SU-DHL-6 (cell line): ENCODE data around the gene FLACC1.

ENCODE experiments used
- H2AFZ ChIP-seq: fragments of 200-600 bp; sonication (generic); 2 replicates; pipeline ENCODE4 v1.6.1; 2014; ENCODE audit warnings: low read depth, mild to moderate bottlenecking, moderate library complexity, mixed read lengths, antibody characterized with exemption, low read length; ENCODE audit not compliant: severe bottlenecking
- H3F3A ChIP-seq: fragments of 200-600 bp; shearing (Covaris generic); 2 replicates; pipeline ENCODE4 v1.6.0; 2016; ENCODE audit warnings: antibody characterized with exemption, mild to moderate bottlenecking; ENCODE audit not compliant: insufficient read depth
- H3K27ac ChIP-seq: fragments of 200-600 bp; sonication (generic); 2 replicates; pipeline ENCODE4 v1.5.1; 2016; ENCODE audit warnings: low read depth, mild to moderate bottlenecking, low read length, moderate library complexity, mixed read lengths
- H3K27me3 ChIP-seq: fragments of 200-600 bp; sonication (generic), shearing (Covaris generic); 2 replicates; pipeline ENCODE4 v1.6.0; 2014; ENCODE audit warnings: mild to moderate bottlenecking, low read length
- H3K36me3 ChIP-seq: fragments of 200-600 bp; sonication (generic); 2 replicates; pipeline ENCODE4 v1.6.1; 2014; ENCODE audit warnings: mild to moderate bottlenecking, low read length, mixed read lengths
- H3K4me2 ChIP-seq: fragments of 300-600, 200-600 bp; shearing (Covaris generic), sonication (generic); 2 replicates; pipeline ENCODE4 v1.6.0; 2014; ENCODE audit warnings: low read length, low read depth, mild to moderate bottlenecking; ENCODE audit not compliant: poor library complexity, severe bottlenecking
- H3K4me3 ChIP-seq: fragments of 200-600 bp; sonication (generic); 2 replicates; pipeline ENCODE4 v1.5.1; 2014; ENCODE audit warnings: antibody characterized with exemption, low read length, mild to moderate bottlenecking, mixed read lengths; ENCODE audit not compliant: insufficient read depth, poor library complexity, severe bottlenecking
- H3K79me2 ChIP-seq: fragments of 200-600 bp; sonication (generic); 2 replicates; pipeline ENCODE4 v1.6.1; 2014; ENCODE audit warnings: mild to moderate bottlenecking, low read length, moderate library complexity; ENCODE audit not compliant: insufficient read depth
- H3K9ac ChIP-seq: fragments of 200-600 bp; sonication (generic); 2 replicates; pipeline ENCODE4 v1.7.0; 2014; ENCODE audit warnings: mild to moderate bottlenecking, low read length
- H3K9me2 ChIP-seq: fragments of 200-600 bp; sonication (generic); replicated peaks from 2 replicates; pipeline ENCODE4 v1.6.1; 2014; ENCODE audit warnings: low read length; ENCODE audit not compliant: insufficient read depth
- H3K9me3 ChIP-seq: fragments of 200-600 bp; sonication (generic); 2 replicates; pipeline ENCODE4 v1.6.1; 2014; ENCODE audit warnings: low read length, mixed read lengths; ENCODE audit not compliant: insufficient read depth
- H4K20me1 ChIP-seq: fragments of 200-600 bp; sonication (generic); 2 replicates; pipeline ENCODE4 v1.6.1; 2014; ENCODE audit warnings: low read depth, mild to moderate bottlenecking, antibody characterized with exemption, low read length, moderate library complexity, mixed read lengths
- EZH2phosphoT487 ChIP-seq: fragments of 200-600 bp; sonication (generic), shearing (Covaris generic); conservative IDR thresholded peaks from 2 replicates; pipeline ENCODE4 v1.6.1; 2018; ENCODE audit warnings: mild to moderate bottlenecking, antibody characterized with exemption, low read length, moderate library complexity, mixed read lengths
- TF ChIP-seq, protein P1 (sequence below): fragments of 200-600 bp; sonication (generic); IDR thresholded peaks from one replicate; pipeline ENCODE4 v1.5.1; 2017; ENCODE audit warnings: antibody characterized with exemption, mild to moderate bottlenecking, low read length, moderate library complexity; ENCODE audit not compliant: insufficient read depth, poor library complexity, severe bottlenecking

Gene FLACC1

DNA sequence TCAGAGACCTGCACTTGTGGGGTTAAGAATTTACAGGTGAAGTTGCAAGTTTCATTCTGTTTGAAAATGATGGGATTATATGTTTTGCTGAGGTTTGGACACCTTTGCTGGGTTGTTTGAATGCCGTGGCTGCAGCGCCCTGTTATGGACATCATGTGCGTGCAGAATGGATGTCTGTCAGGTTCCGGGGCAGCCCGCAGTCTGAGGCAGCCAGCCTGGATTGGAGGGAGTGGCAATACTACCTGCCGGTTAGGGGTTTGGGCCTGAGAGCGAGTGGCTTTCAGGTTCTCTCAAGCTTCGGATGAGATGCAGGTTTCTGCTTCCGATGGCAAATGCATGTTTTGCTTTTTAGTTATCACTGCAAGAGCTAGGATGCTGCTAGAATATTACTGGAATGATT is 95.7 kb downstream of the FLACC1 start:
- Histone ChIP-seq H2AFZ (no peak overlapping the region), H3K79me2 (peaks cover 59% of the 10 kb centered on the region), H3K36me3 (no peaks in the 10 kb centered on the region), H3K4me2 (peak overlapping the region; percentile 99), H3K4me3 (peak overlapping the region; percentile 72), H3K9ac (peak overlapping the region; percentile 66), H3K27me3 (no peaks in the 10 kb centered on the region), H3K9me2 (no peaks in the 10 kb centered on the region), H3F3A (peaks cover 30% of the 10 kb centered on the region), H3K27ac (peak overlapping the region; percentile 88), H3K9me3 (no peaks in the 10 kb centered on the region), H4K20me1 (no peaks in the 10 kb centered on the region)
- no peak for TF ChIP-seq EZH2phosphoT487
- TF ChIP-seq, protein P1, sequence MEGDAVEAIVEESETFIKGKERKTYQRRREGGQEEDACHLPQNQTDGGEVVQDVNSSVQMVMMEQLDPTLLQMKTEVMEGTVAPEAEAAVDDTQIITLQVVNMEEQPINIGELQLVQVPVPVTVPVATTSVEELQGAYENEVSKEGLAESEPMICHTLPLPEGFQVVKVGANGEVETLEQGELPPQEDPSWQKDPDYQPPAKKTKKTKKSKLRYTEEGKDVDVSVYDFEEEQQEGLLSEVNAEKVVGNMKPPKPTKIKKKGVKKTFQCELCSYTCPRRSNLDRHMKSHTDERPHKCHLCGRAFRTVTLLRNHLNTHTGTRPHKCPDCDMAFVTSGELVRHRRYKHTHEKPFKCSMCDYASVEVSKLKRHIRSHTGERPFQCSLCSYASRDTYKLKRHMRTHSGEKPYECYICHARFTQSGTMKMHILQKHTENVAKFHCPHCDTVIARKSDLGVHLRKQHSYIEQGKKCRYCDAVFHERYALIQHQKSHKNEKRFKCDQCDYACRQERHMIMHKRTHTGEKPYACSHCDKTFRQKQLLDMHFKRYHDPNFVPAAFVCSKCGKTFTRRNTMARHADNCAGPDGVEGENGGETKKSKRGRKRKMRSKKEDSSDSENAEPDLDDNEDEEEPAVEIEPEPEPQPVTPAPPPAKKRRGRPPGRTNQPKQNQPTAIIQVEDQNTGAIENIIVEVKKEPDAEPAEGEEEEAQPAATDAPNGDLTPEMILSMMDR, result no peak

DNA sequence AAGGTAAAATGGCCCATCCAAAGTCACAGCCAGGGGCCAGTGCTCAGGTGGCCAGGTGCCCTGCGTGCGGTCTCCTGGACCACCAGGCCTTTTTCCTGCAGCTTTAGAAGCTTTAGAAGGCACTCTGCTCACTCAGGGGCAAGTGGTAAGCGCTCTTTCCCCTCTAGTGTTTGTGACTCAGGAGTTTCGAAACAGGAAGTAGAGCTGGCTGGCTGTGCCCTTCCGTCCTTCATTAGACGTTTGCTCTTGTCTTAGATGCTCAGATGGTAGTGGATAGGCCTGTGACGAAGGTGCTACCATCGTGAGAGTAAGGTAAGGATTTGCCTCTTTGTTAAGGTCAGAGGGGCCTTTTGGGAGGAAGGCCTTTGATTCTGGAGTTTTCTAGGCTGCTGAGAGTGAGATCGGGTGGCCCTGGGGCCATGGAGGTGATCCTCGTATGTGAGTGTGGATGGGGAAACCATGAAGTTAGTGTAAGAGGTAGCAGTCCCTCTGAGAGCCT is 96.8 kb downstream of the FLACC1 start, which contains the start of gene CASP8:
TSS of gene CASP8 (plus strand) at position 235 of the 499 bp plus-strand sequence. CDS start 5,951 bp downstream, outside the sequence.
- H3K4me2 ChIP-seq, result peak within 1 kb of the TSS; percentile 99
- peak within 1 kb of the TSS; percentile 71 for H2AFZ ChIP-seq
- H3K9ac ChIP-seq, result peak within 1 kb of the TSS; percentile 66
- peak within 1 kb of the TSS; percentile 88 for H3K27ac ChIP-seq
- no peaks in the 10 kb centered on the region for H3K9me2 ChIP-seq
- no peaks in the 10 kb centered on the region for H3K27me3 ChIP-seq
- TF ChIP-seq EZH2phosphoT487, result no peak
- TF ChIP-seq, protein P1, result no peak
- peak within 1 kb of the TSS; percentile 72 for H3K4me3 ChIP-seq
- H3K9me3 ChIP-seq, result no peaks in the 10 kb centered on the region
- H3K79me2 ChIP-seq, result peaks cover 48% of the 10 kb centered on the region
- H3F3A ChIP-seq, result peaks cover 35% of the 10 kb centered on the region
- H3K36me3 ChIP-seq, result no peaks in the 10 kb centered on the region
- H4K20me1 ChIP-seq, result no peaks in the 10 kb centered on the region

DNA sequence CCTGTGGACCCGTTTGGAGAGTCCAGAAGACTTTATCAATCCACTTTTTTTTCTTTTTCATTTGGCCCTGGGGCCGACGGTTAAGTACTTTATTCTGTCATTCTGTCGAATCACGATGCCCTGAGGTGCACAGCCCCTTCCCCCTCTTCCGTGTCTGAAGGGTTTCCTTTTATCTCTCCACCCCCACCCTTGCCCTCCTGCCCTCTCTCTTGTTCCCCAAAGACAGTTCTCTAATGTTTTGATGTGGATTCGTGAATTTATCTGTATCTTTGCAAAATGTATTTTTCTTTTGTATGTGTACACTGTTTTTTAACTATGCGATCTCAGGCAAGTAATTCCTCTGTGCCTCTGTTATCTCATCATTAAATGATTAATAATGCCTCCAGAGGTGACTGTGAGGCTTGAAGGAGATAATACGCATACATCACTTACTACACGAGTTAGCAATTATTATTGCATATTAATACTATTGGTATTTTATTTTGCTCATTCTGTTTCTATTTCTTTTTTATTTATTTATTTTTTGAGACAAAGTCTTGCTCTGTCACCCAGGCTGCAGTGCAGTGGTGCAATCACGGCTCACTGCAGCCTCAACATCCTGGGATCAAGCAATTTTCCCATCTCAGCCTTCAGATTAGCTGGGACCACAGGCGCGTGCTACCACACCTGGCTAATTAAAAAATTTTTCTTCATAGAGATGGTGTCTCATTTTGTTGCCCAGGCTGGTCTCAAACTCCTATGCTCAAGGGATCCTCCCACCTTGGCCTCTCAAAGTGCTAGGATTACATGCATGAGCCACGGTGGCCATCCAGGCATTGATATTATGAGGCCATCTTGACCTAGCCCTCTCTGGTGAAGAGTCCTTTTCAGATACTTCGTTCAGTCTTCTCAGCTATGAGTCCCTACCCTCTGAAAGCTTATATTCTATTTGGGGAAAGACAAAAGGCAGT is 98.2 kb downstream of the FLACC1 start:
- Histone ChIP-seq H3K9me3 (no peaks in the 10 kb centered on the region), H3K27ac (peak overlapping the region; percentile 88), H3K4me3 (peak overlapping the region; percentile 51), H2AFZ (peak overlapping the region; percentile 52), H4K20me1 (no peaks in the 10 kb centered on the region), H3K9me2 (no peaks in the 10 kb centered on the region), H3K27me3 (no peaks in the 10 kb centered on the region), H3K4me2 (peak overlapping the region; percentile 99), H3K36me3 (no peaks in the 10 kb centered on the region), H3K79me2 (peaks cover 34% of the 10 kb centered on the region), H3K9ac (peak overlapping the region; percentile 66), H3F3A (peaks cover 35% of the 10 kb centered on the region)
- TF ChIP-seq, protein P1, result no peak
- no peak for TF ChIP-seq EZH2phosphoT487
